ENCODE results near the gene AMZ1.

AMZ1 gene

GRCh38 chr7:2655870-2656614 lies 32.0 kb upstream of the AMZ1 start:
- Mint-ChIP-seq H3K36me3 (ENCODE audit: low read depth) (peaks cover 12% of the 10 kb centered on the region), H3K4me1 (no peaks in the 10 kb centered on the region), H3K9me3 (no peaks in the 10 kb centered on the region), H3K27me3 (ENCODE audit: low read depth, poor library complexity) (no peaks in the 10 kb centered on the region), H3K4me3 (no peak overlapping the region), H3K27ac (no peak overlapping the region)
- no peak for DNase-seq
- TF ChIP-seq CTCF (IDR thresholded peaks at IDR 0.05), result no peak

GRCh38 chr7:2657208-2657607 lies 30.8 kb upstream of the AMZ1 start:
- Mint-ChIP-seq H3K27ac (peak overlapping the region; percentile 77), H3K9me3 (no peaks in the 10 kb centered on the region), H3K4me1 (no peaks in the 10 kb centered on the region), H3K36me3 (ENCODE audit: low read depth) (peaks cover 12% of the 10 kb centered on the region), H3K4me3 (no peak overlapping the region), H3K27me3 (ENCODE audit: low read depth, poor library complexity) (no peaks in the 10 kb centered on the region)
- TF ChIP-seq CTCF (IDR thresholded peaks at IDR 0.05), result no peak
- no peak for DNase-seq

- Mint-ChIP-seq H3K27ac (no peak overlapping the region), H3K9me3 (no peaks in the 10 kb centered on the region), H3K27me3 (ENCODE audit: low read depth, poor library complexity) (no peaks in the 10 kb centered on the region)
These were observed 29.9 kb upstream of the AMZ1 start for GRCh38 chr7:2657920-2658671.

GRCh38 chr7:2658941-2659340 lies 29.1 kb upstream of the AMZ1 start:
- Mint-ChIP-seq H3K4me1 (no peaks in the 10 kb centered on the region), H3K27me3 (ENCODE audit: low read depth, poor library complexity) (no peaks in the 10 kb centered on the region), H3K4me3 (no peak overlapping the region), H3K36me3 (ENCODE audit: low read depth) (peaks cover 6% of the 10 kb centered on the region), H3K9me3 (no peaks in the 10 kb centered on the region), H3K27ac (no peak overlapping the region)
- no peak for TF ChIP-seq CTCF (IDR thresholded peaks at IDR 0.05)
- DNase-seq, result no peak

More at GRCh38 chr7:2657920-2658671, 29.9 kb upstream of the AMZ1 start:
- H3K36me3 Mint-ChIP-seq (ENCODE audit: low read depth), result peaks cover 6% of the 10 kb centered on the region
- DNase-seq, result no peak
- H3K4me1 Mint-ChIP-seq, result no peaks in the 10 kb centered on the region
- H3K4me3 Mint-ChIP-seq, result no peak overlapping the region
- TF ChIP-seq CTCF (IDR thresholded peaks at IDR 0.05), result no peak

GRCh38 chr7:2659556-2660358 lies 28.2 kb upstream of the AMZ1 start:
- no peak overlapping the region for H3K27ac Mint-ChIP-seq

More at GRCh38 chr7:2659556-2660358, 28.2 kb upstream of the AMZ1 start:
- H3K4me1 Mint-ChIP-seq, result no peaks in the 10 kb centered on the region
- H3K27me3 Mint-ChIP-seq (ENCODE audit: low read depth, poor library complexity), result no peaks in the 10 kb centered on the region
- DNase-seq, result no peak
- H3K4me3 Mint-ChIP-seq, result no peak overlapping the region
- H3K36me3 Mint-ChIP-seq (ENCODE audit: low read depth), result peaks cover 6% of the 10 kb centered on the region
- no peak for TF ChIP-seq CTCF (IDR thresholded peaks at IDR 0.05)
- no peaks in the 10 kb centered on the region for H3K9me3 Mint-ChIP-seq

Measured in nephron progenitor cell (in vitro differentiated cells).